ENCODE measurements around the gene RASSF7.

The RASSF7 gene

GRCh38 chr11:595400-595799, 34.6 kb downstream of the RASSF7 start:
- no peak overlapping the region for H3K27ac ChIP-seq (ENCODE audit: low read depth, low read length)
- no peak overlapping the region for H3K4me3 ChIP-seq (ENCODE audit: low read depth in 1 of 5, low read length in 5 of 5)
- H3K4me1 ChIP-seq (ENCODE audit: control insufficient read depth in 5 of 5, insufficient read depth in 5 of 5, low read length in 5 of 5), result no peaks in the 10 kb centered on the region
- no peaks in the 10 kb centered on the region for H3K27me3 ChIP-seq (ENCODE audit: control insufficient read depth in 5 of 5, insufficient read depth in 4 of 5, low read length in 5 of 5)
- H3K36me3 ChIP-seq (ENCODE audit: control insufficient read depth in 5 of 5, insufficient read depth in 5 of 5, low read length in 5 of 5), result peaks cover 0 to 94% (median 85%) of the 10 kb centered on the region in 5 donors
- no peak overlapping the region for H3K9ac ChIP-seq (ENCODE audit: low read length in 5 of 5)
- H3K9me3 ChIP-seq (ENCODE audit: control insufficient read depth in 5 of 5, low read length in 5 of 5), result no peaks in the 10 kb centered on the region

- H3K9ac ChIP-seq (ENCODE audit: low read length in 5 of 5), result no peak overlapping the region
- no peaks in the 10 kb centered on the region for H3K9me3 ChIP-seq (ENCODE audit: control insufficient read depth in 5 of 5, low read length in 5 of 5)
- H3K36me3 ChIP-seq (ENCODE audit: control insufficient read depth in 5 of 5, insufficient read depth in 5 of 5, low read length in 5 of 5), result peaks cover 0 to 91% (median 83%) of the 10 kb centered on the region in 5 donors
- no peak overlapping the region for H3K4me3 ChIP-seq (ENCODE audit: low read depth in 1 of 5, low read length in 5 of 5)
- no peak overlapping the region for H3K27ac ChIP-seq (ENCODE audit: low read depth, low read length)
- no peaks in the 10 kb centered on the region for H3K4me1 ChIP-seq (ENCODE audit: control insufficient read depth in 5 of 5, insufficient read depth in 5 of 5, low read length in 5 of 5)
- H3K27me3 ChIP-seq (ENCODE audit: control insufficient read depth in 5 of 5, insufficient read depth in 4 of 5, low read length in 5 of 5), result no peaks in the 10 kb centered on the region
These were observed 35.6 kb downstream of the RASSF7 start for GRCh38 chr11:596374-596773.

- Histone ChIP-seq H3K9ac (ENCODE audit: low read length in 5 of 5) (no peak overlapping the region), H3K4me3 (ENCODE audit: low read depth in 1 of 5, low read length in 5 of 5) (no peak overlapping the region), H3K27ac (ENCODE audit: low read depth, low read length) (no peak overlapping the region), H3K27me3 (ENCODE audit: control insufficient read depth in 5 of 5, insufficient read depth in 4 of 5, low read length in 5 of 5) (no peaks in the 10 kb centered on the region), H3K36me3 (ENCODE audit: control insufficient read depth in 5 of 5, insufficient read depth in 5 of 5, low read length in 5 of 5) (peaks cover 0 to 92% (median 86%) of the 10 kb centered on the region in 5 donors), H3K9me3 (ENCODE audit: control insufficient read depth in 5 of 5, low read length in 5 of 5) (no peaks in the 10 kb centered on the region), H3K4me1 (ENCODE audit: control insufficient read depth in 5 of 5, insufficient read depth in 5 of 5, low read length in 5 of 5) (no peaks in the 10 kb centered on the region)
These were observed 36.5 kb downstream of the RASSF7 start for GRCh38 chr11:597166-597725.

- Histone ChIP-seq H3K9me3 (ENCODE audit: control insufficient read depth in 5 of 5, low read length in 5 of 5) (no peaks in the 10 kb centered on the region), H3K4me3 (ENCODE audit: low read depth in 1 of 5, low read length in 5 of 5) (no peak overlapping the region), H3K9ac (ENCODE audit: low read length in 5 of 5) (no peak overlapping the region), H3K36me3 (ENCODE audit: control insufficient read depth in 5 of 5, insufficient read depth in 5 of 5, low read length in 5 of 5) (peaks cover 0 to 92% (median 84%) of the 10 kb centered on the region in 5 donors), H3K27ac (ENCODE audit: low read depth, low read length) (no peak overlapping the region), H3K27me3 (ENCODE audit: control insufficient read depth in 5 of 5, insufficient read depth in 4 of 5, low read length in 5 of 5) (no peaks in the 10 kb centered on the region), H3K4me1 (ENCODE audit: control insufficient read depth in 5 of 5, insufficient read depth in 5 of 5, low read length in 5 of 5) (no peaks in the 10 kb centered on the region)
These were observed 37.4 kb downstream of the RASSF7 start for GRCh38 chr11:598005-598680.

- Histone ChIP-seq H3K4me1 (ENCODE audit: control insufficient read depth in 5 of 5, insufficient read depth in 5 of 5, low read length in 5 of 5) (no peaks in the 10 kb centered on the region), H3K36me3 (ENCODE audit: control insufficient read depth in 5 of 5, insufficient read depth in 5 of 5, low read length in 5 of 5) (peaks cover 0 to 92% (median 85%) of the 10 kb centered on the region in 5 donors), H3K9ac (ENCODE audit: low read length in 5 of 5) (no peak overlapping the region), H3K27me3 (ENCODE audit: control insufficient read depth in 5 of 5, insufficient read depth in 4 of 5, low read length in 5 of 5) (no peaks in the 10 kb centered on the region), H3K27ac (ENCODE audit: low read depth, low read length) (no peak overlapping the region), H3K4me3 (ENCODE audit: low read depth in 1 of 5, low read length in 5 of 5) (no peak overlapping the region), H3K9me3 (ENCODE audit: control insufficient read depth in 5 of 5, low read length in 5 of 5) (no peaks in the 10 kb centered on the region)
These were observed 40.9 kb downstream of the RASSF7 start for GRCh38 chr11:601573-602245.

GRCh38 chr11:603154-603553, 42.4 kb downstream of the RASSF7 start:
- peaks cover 0 to 2% (median 0%) of the 10 kb centered on the region in 5 donors for H3K4me1 ChIP-seq (ENCODE audit: control insufficient read depth in 5 of 5, insufficient read depth in 5 of 5, low read length in 5 of 5)
- peaks cover 0 to 94% (median 86%) of the 10 kb centered on the region in 5 donors for H3K36me3 ChIP-seq (ENCODE audit: control insufficient read depth in 5 of 5, insufficient read depth in 5 of 5, low read length in 5 of 5)
- no peak overlapping the region for H3K27ac ChIP-seq (ENCODE audit: low read depth, low read length)
- H3K9ac ChIP-seq (ENCODE audit: low read length in 5 of 5), result no peak overlapping the region
- H3K27me3 ChIP-seq (ENCODE audit: control insufficient read depth in 5 of 5, insufficient read depth in 4 of 5, low read length in 5 of 5), result no peaks in the 10 kb centered on the region
- H3K9me3 ChIP-seq (ENCODE audit: control insufficient read depth in 5 of 5, low read length in 5 of 5), result no peaks in the 10 kb centered on the region
- H3K4me3 ChIP-seq (ENCODE audit: low read depth in 1 of 5, low read length in 5 of 5), result no peak overlapping the region

- no peaks in the 10 kb centered on the region for H3K27me3 ChIP-seq (ENCODE audit: control insufficient read depth in 5 of 5, insufficient read depth in 4 of 5, low read length in 5 of 5)
- no peak overlapping the region for H3K4me3 ChIP-seq (ENCODE audit: low read depth in 1 of 5, low read length in 5 of 5)
- H3K4me1 ChIP-seq (ENCODE audit: control insufficient read depth in 5 of 5, insufficient read depth in 5 of 5, low read length in 5 of 5), result peaks cover 0 to 14% (median 0%) of the 10 kb centered on the region in 5 donors
- peaks cover 0 to 97% (median 91%) of the 10 kb centered on the region in 5 donors for H3K36me3 ChIP-seq (ENCODE audit: control insufficient read depth in 5 of 5, insufficient read depth in 5 of 5, low read length in 5 of 5)
- no peaks in the 10 kb centered on the region for H3K9me3 ChIP-seq (ENCODE audit: control insufficient read depth in 5 of 5, low read length in 5 of 5)
- no peak overlapping the region for H3K9ac ChIP-seq (ENCODE audit: low read length in 5 of 5)
- H3K27ac ChIP-seq (ENCODE audit: low read depth, low read length), result no peak overlapping the region
These were observed 44.7 kb downstream of the RASSF7 start for GRCh38 chr11:605286-606129.

- H3K9ac ChIP-seq (ENCODE audit: low read length in 5 of 5), result no peak overlapping the region
- no peaks in the 10 kb centered on the region for H3K9me3 ChIP-seq (ENCODE audit: control insufficient read depth in 5 of 5, low read length in 5 of 5)
- H3K36me3 ChIP-seq (ENCODE audit: control insufficient read depth in 5 of 5, insufficient read depth in 5 of 5, low read length in 5 of 5), result peaks cover 0 to 100% (median 93%) of the 10 kb centered on the region in 5 donors
- no peaks in the 10 kb centered on the region for H3K27me3 ChIP-seq (ENCODE audit: control insufficient read depth in 5 of 5, insufficient read depth in 4 of 5, low read length in 5 of 5)
- H3K27ac ChIP-seq (ENCODE audit: low read depth, low read length), result no peak overlapping the region
- H3K4me1 ChIP-seq (ENCODE audit: control insufficient read depth in 5 of 5, insufficient read depth in 5 of 5, low read length in 5 of 5), result peaks cover 0 to 14% (median 0%) of the 10 kb centered on the region in 5 donors
- no peak overlapping the region for H3K4me3 ChIP-seq (ENCODE audit: low read depth in 1 of 5, low read length in 5 of 5)
These were observed 45.5 kb downstream of the RASSF7 start for GRCh38 chr11:606245-606644.

GRCh38 chr11:607020-607780, 46.4 kb downstream of the RASSF7 start:
- Histone ChIP-seq H3K36me3 (ENCODE audit: control insufficient read depth in 5 of 5, insufficient read depth in 5 of 5, low read length in 5 of 5) (peaks cover 0 to 100% (median 94%) of the 10 kb centered on the region in 5 donors), H3K9me3 (ENCODE audit: control insufficient read depth in 5 of 5, low read length in 5 of 5) (no peaks in the 10 kb centered on the region)

More at GRCh38 chr11:607020-607780, 46.4 kb downstream of the RASSF7 start:
- H3K4me1 ChIP-seq (ENCODE audit: control insufficient read depth in 5 of 5, insufficient read depth in 5 of 5, low read length in 5 of 5), result peaks cover 0 to 14% (median 0%) of the 10 kb centered on the region in 5 donors
- H3K9ac ChIP-seq (ENCODE audit: low read length in 5 of 5), result no peak overlapping the region
- no peak overlapping the region for H3K27ac ChIP-seq (ENCODE audit: low read depth, low read length)
- no peaks in the 10 kb centered on the region for H3K27me3 ChIP-seq (ENCODE audit: control insufficient read depth in 5 of 5, insufficient read depth in 4 of 5, low read length in 5 of 5)
- H3K4me3 ChIP-seq (ENCODE audit: low read depth in 1 of 5, low read length in 5 of 5), result no peak overlapping the region
